ENCODE results near the gene CDC42EP2. TPM values are rescaled to one million over a fixed set of nuclear protein-coding genes. Genes with fewer than 3 reads are reported as not detected.
"Not testable (repeated sequence)": the region's sequence is repeated elsewhere in the genome, so short reads cannot be mapped to it uniquely, and the experiment has no call there.

CDC42EP2 gene
- total RNA-seq, 1 donor from 2014 or later: 48.0 TPM

- DNase-seq (ENCODE audit: extremely low read depth, low read depth, low spot score): peak; percentile 66
Measured at GRCh38 chr11:65317025-65317786, 2.5 kb downstream of the CDC42EP2 start.

- DNase-seq (ENCODE audit: extremely low read depth, low read depth, low spot score): no peak
Measured at GRCh38 chr11:65320386-65321075, 5.9 kb downstream of the CDC42EP2 start.

- DNase-seq (ENCODE audit: extremely low read depth, low read depth, low spot score): no peak
Measured at GRCh38 chr11:65321076-65321475, 6.4 kb downstream of the CDC42EP2 start.

- no peak for DNase-seq (ENCODE audit: extremely low read depth, low read depth, low spot score)
Measured at GRCh38 chr11:65321828-65322485, 7.3 kb downstream of the CDC42EP2 start.

GRCh38 chr11:65323813-65324212 is 9.1 kb downstream of the CDC42EP2 start:
- no peak for DNase-seq (ENCODE audit: extremely low read depth, low read depth, low spot score)

GRCh38 chr11:65325435-65325834 is 10.8 kb downstream of the CDC42EP2 start:
- no peak for DNase-seq (ENCODE audit: extremely low read depth, low read depth, low spot score)

GRCh38 chr11:65327021-65327420 is 12.4 kb downstream of the CDC42EP2 start:
- no peak for DNase-seq (ENCODE audit: extremely low read depth, low read depth, low spot score)

- DNase-seq (ENCODE audit: extremely low read depth, low read depth, low spot score): no peak
Measured at GRCh38 chr11:65329478-65329877, 14.8 kb downstream of the CDC42EP2 start.

GRCh38 chr11:65329944-65330403 is 15.3 kb downstream of the CDC42EP2 start:
- peak; percentile 96 for DNase-seq (ENCODE audit: extremely low read depth, low read depth, low spot score)

GRCh38 chr11:65330544-65330943 is 15.9 kb downstream of the CDC42EP2 start:
- no peak for DNase-seq (ENCODE audit: extremely low read depth, low read depth, low spot score)

GRCh38 chr11:65332591-65332990 is 17.9 kb downstream of the CDC42EP2 start:
- not testable (repeated sequence) for DNase-seq (ENCODE audit: extremely low read depth, low read depth, low spot score)

GRCh38 chr11:65334696-65335295 is 20.1 kb downstream of the CDC42EP2 start:
- DNase-seq (ENCODE audit: extremely low read depth, low read depth, low spot score): no peak

GRCh38 chr11:65338676-65339075 is 24.0 kb downstream of the CDC42EP2 start:
- no peak for DNase-seq (ENCODE audit: extremely low read depth, low read depth, low spot score)

- no peak for DNase-seq (ENCODE audit: extremely low read depth, low read depth, low spot score)
Measured at GRCh38 chr11:65340226-65340625, 25.6 kb downstream of the CDC42EP2 start.

GRCh38 chr11:65341856-65342255 is 27.2 kb downstream of the CDC42EP2 start:
- DNase-seq (ENCODE audit: extremely low read depth, low read depth, low spot score): no peak

GRCh38 chr11:65351511-65351910 is 36.8 kb downstream of the CDC42EP2 start:
- DNase-seq (ENCODE audit: extremely low read depth, low read depth, low spot score): no peak

- no peak for DNase-seq (ENCODE audit: extremely low read depth, low read depth, low spot score)
Measured at GRCh38 chr11:65352783-65353182, 38.1 kb downstream of the CDC42EP2 start.

- no peak for DNase-seq (ENCODE audit: extremely low read depth, low read depth, low spot score)
Measured at GRCh38 chr11:65353376-65353775, 38.7 kb downstream of the CDC42EP2 start.

GRCh38 chr11:65353900-65354264 is 39.2 kb downstream of the CDC42EP2 start:
- DNase-seq (ENCODE audit: extremely low read depth, low read depth, low spot score): no peak

GRCh38 chr11:65354265-65355012 is 39.8 kb downstream of the CDC42EP2 start, which contains the start of gene TIGD3:
TIGD3 (plus strand) TSS chr11:65354751; CDS start chr11:65355809, 1,058 bp downstream.
- no peak for DNase-seq (ENCODE audit: extremely low read depth, low read depth, low spot score)
